ENCODE results near the gene CORO2A.

Gene CORO2A

DNA sequence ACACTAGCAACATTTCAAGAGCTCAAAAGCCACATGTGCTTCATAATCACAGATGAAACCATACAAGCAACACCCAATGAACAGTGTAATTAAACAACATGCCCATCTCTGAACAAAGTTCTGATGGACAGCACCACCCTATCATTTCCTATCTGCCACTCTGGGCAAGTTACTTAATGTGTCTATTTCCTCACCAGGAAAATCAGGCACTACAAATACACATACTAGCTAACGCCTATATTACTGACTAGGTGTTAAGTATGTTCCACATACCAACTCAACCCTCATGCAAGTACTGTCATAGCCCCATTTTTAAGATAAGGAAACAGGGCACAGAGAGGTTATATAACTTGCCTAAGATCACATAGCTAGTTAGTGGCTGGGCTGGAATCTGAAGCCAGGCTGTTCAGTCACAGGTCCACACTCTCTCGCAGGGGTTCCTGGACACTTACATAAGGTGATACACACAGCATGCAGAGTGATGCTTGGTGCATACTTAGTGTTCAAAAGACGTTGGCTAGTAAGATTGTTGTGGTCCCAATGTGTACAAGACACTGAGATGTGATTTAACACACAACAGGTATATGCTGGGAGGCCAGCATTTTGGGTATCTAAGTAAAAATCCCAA is 24.2 kb downstream of the CORO2A start:
- no peak for DNase-seq

DNA sequence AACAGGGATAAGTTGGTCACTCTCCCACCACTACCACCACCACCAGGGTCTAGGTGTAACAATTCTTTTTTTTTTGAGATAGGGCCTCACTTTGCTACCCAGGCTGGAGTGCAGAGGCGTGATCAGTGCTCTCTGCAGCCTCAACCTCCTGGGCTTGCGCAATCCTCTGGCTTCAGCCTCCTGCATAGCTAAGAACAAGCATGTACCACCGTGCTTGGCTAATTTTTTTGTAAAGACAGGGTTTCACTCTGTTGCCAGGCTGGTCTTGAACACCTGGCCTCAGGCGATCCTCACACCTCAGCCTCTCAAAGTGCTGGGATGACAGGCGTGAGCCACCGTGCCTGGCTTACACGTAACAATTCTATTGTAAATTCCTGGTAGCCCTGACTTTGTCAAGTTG is 27.5 kb downstream of the CORO2A start:
- no peak for DNase-seq

DNA sequence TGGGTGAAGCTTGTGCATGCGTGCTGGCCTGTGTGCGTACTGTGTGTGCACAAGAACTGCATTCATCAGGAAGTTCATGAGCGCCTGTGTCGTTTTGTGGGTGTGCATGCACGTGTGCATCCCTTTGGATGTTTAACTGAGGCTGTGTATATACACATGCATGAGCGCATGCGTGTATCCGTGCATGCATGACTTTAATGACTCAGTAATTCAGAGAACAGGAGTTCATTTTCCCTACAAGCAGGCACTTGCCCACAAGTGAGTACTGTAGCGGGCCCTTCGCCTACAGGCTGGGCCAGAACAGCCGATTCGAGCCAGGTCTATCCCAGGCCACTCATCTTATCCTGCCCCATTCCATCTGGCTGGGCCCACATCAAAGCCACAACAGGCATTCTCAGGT is 29.8 kb downstream of the CORO2A start:
- no peak for DNase-seq

DNA sequence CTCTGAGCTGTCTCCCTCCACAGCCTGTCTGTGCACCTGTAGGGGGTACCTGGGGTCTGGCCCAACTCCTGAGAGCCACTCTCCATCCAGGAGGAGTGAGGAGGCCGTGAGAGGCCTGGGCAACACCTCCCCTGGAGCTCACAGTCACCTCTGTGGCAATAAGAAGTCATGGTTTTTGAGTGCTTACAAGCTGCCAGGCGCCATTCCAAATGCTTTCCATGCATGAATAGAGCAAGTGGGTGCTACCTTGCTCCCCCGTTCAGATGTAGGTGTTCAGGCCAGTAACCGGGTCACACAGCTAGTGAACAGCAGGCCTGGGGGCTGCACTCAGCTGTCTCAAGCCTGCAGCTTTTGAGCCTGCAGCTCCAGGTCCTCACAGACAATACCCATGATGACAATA is 30.6 kb downstream of the CORO2A start:
- no peak for DNase-seq

DNA sequence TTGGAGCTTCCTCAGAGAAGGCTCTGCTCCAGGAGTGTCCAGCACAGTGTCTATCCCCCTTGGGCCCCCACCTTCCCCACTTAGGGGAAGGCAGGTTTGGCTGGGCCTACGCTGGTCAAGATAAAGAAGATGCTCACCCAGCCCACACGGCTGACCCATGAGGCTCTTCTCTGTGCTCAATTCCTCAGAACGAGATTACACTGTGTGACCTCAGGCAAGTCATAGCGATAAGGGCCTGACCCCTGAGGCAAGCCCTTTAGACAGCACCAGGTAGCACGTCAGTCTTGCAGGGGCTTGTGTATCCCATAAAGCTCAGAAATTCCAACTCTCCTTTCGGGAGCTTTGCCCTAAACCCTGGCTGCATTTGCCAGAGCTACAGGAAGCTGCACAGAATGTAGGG is 32.6 kb downstream of the CORO2A start:
- DNase-seq: no peak

DNA sequence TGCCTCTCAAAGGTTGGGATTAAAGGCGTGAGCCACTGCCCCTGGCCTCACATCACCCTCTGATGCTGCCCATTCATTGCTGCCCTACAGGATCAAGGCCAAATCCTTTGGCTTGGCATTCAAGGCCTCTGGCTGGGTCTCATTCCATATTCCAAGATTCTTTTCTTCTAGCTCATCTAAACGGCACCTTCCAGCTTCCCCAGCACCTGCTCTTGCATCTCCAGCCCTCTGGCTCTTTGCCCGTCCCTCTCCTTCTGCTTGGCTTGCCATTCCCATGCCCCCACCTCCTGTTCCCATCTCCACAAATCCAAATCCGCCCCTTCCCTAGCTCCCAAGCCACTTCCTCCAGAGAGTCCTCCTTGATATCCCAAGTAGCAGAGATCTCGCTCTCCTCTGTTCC is 33.1 kb downstream of the CORO2A start:
- DNase-seq: no peak

DNA sequence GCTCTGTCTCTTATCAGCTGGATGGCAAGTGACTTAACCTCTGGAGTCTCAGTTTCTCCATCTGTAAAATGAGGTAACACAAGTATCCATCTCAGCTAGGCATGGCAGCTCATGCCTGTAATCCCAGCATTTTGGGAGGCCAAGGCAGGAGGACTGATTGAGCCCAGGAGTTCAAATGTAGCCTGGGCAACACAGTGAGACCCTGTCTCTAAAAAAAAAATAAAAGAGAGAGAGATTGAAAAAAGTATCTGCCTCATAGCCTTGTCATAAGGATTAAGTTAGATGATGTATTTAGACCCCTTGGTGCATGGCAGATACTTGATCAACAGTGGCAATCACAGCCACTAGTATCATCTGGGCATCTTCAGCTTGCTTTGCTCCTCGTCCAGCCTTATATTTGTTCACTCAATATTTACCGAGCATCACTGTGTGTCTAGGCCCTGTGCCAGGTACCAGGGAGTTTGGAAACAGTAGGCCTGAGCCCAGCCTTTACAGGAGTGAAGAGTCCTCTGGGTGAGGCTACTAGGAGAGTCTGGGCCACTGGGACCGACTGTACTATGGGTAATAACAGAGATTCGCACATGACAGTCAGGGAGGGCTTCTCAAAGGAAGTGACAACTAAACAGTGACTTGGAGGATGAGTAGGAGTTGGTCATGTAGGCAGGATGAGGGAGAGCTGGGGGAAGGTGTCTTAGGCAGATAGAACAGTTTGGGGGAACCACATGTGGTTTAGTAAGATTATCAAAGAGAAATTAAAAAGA is 34.2 kb downstream of the CORO2A start:
- DNase-seq: no peak

DNA sequence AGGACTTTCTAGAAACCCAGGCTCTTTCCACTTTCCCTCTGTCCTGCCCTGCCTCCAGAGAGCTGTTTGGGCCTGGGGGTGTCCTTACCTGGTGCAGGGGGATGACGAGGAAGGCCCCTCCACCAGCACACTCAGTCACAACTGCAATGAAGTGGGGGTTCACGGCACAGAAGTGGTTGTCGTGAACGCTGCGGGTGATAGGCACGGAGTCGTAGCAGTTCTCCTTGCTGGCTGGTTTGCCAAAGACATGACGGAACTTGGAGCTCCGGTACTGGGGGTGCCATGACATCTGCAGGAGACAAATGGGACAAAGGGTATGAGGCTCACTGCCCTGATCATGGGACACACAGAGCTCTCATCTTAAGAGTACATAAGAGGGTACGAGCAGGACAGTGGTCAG is 35.1 kb downstream of the CORO2A start:
- no peak for DNase-seq

DNA sequence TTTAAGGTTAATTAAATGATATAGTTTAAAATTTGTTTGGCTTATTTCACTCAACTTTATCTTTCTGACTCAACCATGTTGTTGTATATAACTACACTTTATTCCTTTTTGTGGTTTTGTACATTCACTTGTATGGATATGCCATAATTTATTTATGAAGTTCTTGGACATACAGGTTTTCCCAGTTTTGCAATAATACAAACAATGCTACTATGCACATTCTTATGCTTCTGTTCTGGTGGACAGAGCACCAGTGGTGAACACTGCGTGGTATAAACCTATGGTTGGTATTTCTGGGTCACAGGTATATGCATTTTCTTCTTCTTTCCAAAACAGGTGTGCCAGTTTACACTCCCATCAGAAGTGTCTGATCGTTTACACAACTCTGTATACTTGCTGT is 37.8 kb downstream of the CORO2A start:
- no peak for DNase-seq

DNA sequence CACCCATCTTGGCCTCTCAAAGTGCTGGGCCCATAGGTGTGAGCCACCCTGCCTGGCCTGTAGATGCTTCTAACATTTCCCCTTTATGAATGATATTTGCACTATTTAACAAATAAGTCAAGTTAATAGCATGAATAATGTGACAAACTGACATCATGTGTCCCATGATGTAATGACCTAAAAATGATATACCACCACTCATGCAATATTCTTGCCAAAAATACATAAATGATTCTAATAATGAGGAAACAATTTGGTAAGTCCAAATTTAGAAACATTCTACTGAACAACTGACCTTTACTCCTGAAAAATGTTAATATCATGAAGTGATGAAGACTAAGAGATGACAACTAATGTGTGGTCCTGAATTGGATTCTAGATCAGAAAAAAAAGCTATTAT is 39.9 kb downstream of the CORO2A start:
- no peak for DNase-seq

DNA sequence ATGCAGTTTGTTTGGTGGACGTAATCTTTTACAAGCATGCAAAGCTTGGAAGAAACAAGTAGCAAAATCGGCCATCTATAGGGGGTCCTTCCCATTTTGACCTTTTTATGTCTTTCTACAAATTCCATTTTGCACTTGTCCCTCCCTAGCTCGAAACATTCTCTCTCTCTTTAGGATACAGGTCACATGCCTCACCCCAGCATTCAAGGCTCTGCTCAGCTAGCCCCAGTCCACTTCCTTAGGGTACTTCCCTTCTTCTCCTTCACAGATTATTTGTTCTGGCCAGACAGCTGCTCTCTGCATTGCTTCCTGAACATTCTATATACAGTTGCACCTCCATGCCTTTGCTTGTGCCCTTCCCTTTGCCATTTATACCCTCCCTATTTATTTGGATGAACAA is 41.7 kb downstream of the CORO2A start:
- DNase-seq: no peak

DNA sequence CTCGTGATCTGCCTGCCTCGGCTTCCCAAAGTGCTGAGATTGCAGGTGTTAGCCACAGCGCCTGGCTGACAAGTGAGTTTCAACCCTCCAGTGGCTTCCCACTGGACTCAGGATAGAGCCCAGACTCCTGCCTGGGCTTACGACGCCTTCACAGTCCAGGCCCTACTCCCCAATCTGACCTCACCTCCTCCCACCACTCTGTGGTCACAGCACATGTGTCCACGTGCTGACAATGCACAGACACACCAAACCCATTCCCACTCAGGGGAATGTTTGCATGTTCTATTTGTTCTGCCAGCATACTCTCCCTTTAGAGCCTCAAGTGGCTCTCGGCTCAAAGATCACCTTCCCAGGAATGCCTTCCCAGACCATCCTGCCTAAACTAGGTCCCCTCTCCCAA is 42.3 kb downstream of the CORO2A start:
- DNase-seq: no peak

DNA sequence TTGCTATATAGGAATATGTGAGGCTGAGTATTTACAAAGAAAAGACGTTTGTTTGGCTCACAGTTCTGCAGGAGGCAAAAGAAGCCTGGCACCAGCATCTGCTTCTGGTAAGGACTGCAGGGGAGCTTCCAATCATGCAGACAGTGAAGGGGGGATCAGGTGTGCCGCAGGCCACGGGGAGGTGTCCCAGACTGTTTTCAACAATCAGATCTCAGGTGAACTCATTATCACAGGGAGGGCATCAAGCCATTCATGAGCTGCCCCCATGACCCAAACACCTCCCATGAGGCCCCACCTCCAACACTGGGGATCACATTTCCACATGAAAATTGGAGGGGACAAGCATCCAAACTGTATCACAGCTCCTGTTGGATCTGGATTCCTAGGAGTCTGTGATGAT is 43.0 kb downstream of the CORO2A start:
- DNase-seq: no peak

DNA sequence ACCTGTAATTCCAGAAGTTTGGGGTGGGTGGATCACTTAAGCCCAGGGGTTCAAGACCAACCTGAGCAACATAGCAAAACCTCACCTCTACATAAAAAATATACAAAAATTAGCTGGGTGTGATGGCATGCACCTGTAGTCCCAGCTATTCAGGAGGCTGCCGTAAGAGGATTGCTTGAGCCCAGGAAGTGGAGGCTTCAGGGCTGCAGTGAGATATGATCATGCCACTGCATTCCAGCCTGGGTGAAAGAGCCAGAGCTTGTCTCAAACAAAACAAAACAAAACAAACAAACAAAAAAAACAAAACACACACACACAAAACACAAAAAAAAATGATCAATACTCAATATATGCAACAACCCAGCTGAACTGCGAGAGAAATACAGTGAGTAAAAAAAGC is 44.0 kb downstream of the CORO2A start:
- no peak for DNase-seq

DNA sequence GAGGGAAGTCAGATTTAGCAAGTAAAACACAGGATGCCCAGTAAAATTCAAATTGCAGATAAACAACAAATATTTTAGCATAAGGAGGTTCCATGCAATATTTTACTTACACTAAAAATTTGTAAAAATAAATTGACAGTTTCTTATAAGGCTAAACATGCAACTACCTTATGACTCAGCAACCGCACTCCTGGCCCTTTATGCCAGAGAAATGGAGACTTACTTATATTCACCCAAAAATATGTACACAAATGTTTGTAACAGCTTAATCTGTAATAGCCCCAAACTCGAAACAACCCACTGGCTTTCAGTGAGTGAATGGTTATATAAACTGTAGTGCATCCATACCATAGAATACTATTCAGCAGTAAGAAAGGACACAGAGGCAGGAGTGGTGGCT is 44.9 kb downstream of the CORO2A start:
- DNase-seq: no peak

DNA sequence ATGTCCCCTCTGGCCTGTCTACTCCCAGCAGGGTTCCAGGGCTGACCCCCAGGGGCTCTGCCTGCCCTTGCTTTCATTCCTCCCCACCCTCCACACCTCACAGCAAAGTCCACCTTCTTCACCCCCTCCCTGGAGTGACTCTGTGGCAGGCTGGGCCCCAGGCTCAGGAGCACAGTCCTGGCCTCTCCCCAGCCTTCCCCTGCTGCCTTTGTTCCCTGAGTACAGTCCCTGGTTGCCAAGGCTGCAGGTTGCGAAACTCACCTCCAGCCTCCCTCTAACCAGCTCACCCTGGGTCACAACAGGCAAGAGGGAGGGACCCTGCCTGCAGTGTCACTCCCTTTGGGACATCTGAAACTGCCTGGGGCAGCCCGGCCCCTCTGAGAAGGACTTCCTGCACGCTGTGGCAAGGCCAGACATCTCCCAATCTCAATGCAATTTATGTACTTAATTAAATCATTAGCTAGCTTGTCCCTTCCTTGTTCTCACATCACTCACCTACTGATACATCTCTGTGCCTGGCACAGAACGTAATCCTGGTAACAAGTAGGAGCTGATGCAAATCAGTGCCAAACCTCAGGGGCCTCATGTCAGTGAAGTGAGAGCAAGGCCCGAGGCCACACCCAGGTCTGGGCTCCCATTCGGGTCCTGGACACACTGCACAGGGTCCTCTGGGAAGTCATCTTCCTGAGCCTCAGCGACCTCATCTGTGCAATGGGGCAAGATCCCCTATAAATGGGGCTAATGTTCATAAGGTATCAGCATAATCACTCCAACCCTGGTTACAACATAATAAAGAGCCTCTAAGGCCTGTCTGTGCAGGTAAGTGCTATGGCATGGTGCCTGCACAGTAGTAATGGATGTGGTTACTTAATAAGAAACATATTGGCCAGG is 46.1 kb downstream of the CORO2A start:
- no peak for DNase-seq

DNA sequence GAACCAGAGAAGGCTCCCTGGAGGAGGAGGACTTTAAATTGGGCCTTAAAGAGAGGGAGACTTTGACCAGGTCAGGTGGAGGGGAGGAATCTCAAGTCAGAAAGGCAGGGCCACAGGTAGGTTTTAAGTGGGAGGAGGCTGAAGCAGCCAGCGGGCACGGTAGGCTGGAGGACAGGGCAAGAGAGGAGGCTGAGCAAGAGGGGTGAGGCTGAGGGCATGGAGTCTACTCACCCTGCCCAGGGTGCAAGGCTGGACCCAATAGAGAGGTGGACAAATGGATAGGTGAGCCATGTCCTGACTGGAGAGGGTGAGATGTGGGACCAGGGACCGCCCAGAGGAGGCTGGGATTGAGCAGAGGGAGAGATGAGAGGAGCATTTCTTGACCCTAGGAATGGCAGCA is 47.8 kb downstream of the CORO2A start:
- DNase-seq: no peak

DNA sequence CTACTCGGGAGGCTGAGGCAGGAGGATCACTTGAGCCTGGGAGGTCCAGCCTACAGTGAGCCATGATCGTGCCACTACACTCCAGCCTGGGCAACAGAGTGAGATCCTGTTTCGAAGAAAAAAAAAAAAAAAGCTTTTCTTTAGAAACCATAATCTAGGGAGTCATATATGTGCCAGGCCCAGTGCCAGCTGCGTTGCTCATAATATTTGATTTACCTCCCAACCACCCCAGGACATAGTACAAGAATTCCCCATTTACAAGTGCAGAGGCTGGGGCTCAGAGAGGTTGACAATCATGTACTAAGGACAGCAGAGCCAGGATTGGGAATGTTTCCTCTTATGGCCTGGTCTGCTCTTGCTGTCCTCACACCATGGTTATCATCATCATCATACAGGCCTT is 48.4 kb downstream of the CORO2A start:
- DNase-seq: no peak

DNA sequence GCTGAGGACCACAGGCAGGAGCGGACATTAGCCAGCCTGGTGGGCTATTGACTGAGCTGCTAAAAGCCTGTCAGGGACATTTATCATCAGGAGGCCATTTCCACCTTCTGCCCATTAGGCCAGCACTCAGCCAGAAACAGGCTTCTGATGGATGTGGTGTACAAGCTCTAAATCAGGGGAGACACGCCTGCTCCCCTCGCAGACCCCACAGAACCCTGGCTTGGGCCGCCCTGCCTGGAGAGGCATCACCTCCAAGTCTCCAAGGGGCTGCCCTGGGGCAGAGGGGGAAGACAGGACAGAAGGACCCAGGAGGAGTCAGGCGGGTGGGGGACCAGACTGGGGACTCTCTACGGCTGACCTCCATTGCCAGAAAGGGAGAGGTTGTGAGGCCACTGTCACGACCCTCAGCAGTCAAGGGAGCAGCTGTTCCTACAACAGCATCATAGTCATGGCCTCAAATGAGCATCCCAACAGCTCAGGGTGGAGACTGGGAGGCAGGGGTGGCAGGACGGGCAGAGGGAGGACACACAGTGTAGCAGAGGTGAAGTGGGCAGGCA is 49.4 kb downstream of the CORO2A start:
- DNase-seq: no peak

DNA sequence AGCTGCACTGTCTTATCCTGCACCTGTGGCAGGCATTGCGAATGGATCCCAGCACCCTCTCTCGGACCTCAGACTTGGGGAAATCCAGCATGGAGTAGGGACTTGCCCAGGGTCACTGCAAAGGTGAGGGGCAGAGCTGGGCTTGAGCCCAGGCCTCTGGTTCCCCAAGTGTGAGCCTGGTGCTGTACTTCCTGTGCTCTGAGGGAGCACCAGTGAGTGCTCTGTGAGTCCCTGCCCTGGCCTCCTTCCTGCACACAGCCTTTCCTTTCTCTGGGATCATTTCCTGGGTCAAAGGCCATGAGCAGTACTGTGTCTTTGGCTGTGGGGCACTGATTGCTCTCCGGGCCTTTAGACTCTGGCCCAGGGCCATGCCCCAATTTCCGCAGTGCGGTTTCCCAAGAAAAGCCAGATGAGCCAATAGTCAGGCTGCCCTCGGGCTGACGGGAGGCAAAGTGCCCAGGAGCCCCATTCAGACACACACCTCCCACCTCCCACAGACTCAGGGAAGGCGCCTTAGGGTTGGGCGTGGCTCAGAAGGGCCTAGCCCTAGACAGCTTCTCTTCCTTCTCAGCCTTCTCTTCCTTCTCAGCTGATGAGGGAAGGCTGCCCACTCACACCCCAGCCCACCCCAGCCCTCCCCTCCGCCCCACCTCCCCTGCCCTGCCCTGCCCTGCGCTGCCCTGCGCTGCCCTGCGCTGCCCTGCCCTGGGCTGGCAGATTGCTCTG is 50.1 kb downstream of the CORO2A start:
- no peak for DNase-seq

DNA sequence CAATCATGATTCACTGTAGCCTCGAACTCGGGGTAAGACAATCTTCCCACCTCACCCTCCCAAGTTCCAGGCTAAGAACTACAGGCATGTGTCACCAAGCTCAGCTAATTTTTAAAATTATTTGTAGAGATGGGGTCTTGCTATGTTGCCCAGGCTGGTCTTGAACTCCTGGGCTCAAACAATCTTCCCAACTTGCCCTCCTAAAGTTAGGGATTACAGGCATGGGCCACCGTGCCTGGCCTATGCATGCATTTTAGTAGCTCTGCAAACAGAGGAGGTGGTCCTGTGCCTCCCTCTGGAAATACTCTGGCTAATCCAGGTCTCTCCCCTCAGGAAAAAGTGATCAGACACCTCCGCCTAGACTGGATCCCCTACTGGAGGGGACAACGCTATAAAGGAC is 51.9 kb downstream of the CORO2A start:
- no peak for DNase-seq

DNA sequence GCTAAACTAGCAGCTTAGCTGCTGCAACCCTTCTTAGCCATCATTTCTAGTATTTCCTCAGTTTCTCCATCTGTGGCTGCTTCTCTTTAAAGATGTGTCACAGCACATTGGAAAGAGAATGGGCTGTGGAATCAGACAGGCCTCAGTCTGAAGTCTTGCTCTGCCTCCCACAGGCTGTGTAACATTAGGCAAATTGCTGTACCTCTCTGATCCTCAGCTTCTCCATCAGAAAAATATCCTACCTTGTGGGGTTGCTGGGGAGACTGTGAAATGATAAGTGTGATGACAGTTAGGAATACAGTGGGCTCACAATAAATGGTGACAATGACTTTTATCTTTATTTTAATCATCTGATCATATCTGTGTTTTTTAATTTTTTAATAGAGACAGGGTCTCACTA is 55.9 kb downstream of the CORO2A start:
- no peak for DNase-seq

DNA sequence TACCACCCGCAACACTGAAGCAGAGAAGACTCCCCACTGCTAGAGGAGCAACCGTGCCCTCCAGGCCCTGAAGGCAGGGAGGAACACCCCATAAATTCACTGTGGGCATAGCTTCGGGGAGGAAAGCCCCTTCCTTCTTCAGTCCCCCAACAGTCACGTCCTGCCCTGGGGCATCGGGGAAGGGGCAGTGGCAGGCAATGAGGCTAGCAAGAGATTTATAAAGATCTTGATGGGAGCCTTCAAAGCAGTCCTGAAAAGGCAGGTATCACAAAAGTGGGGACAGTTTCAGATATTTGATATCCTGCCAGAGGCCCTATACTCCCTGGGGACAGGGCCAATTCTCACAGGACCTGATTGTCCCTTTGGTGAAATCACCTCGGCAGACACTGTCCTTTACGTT is 56.5 kb downstream of the CORO2A start:
- DNase-seq: no peak

Measured in 8988T (cell line).